Measurements from ENCODE around the gene NRG2.

The NRG2 gene

GRCh38 chr5:139942243-139942642 is 100.9 kb downstream of the NRG2 start:
- no peak overlapping the region for H3K4me3 ChIP-seq (ENCODE audit: low read depth, low read length)
- DNase-seq = no peak
- no peaks in the 10 kb centered on the region for H3K36me3 ChIP-seq
- H3K9me3 ChIP-seq (ENCODE audit: severe bottlenecking) = peaks cover 3% of the 10 kb centered on the region
- H3K27ac ChIP-seq = no peak overlapping the region
- TF ChIP-seq CTCF (IDR thresholded peaks at IDR 0.05; ENCODE audit: low read depth, low read length) = no peak
- no peaks in the 10 kb centered on the region for H3K27me3 ChIP-seq (ENCODE audit: insufficient read depth, low read depth, severe bottlenecking)

GRCh38 chr5:139930406-139930805 is 112.7 kb downstream of the NRG2 start:
- no peaks in the 10 kb centered on the region for H3K36me3 ChIP-seq
- no peak overlapping the region for H3K4me3 ChIP-seq (ENCODE audit: low read depth, low read length)
- no peak for DNase-seq
- TF ChIP-seq CTCF (IDR thresholded peaks at IDR 0.05; ENCODE audit: low read depth, low read length) = no peak
- no peaks in the 10 kb centered on the region for H3K27me3 ChIP-seq (ENCODE audit: insufficient read depth, low read depth, severe bottlenecking)
- no peak overlapping the region for H3K27ac ChIP-seq
- no peaks in the 10 kb centered on the region for H3K9me3 ChIP-seq (ENCODE audit: severe bottlenecking)

GRCh38 chr5:139926797-139927503 is 116.1 kb downstream of the NRG2 start:
- no peak for DNase-seq
- no peak for TF ChIP-seq CTCF (IDR thresholded peaks at IDR 0.05; ENCODE audit: low read depth, low read length)

GRCh38 chr5:139925650-139926640 is 117.2 kb downstream of the NRG2 start:
- no peak for DNase-seq
- Histone ChIP-seq H3K36me3 (no peaks in the 10 kb centered on the region), H3K27ac (no peak overlapping the region), H3K27me3 (ENCODE audit: insufficient read depth, low read depth, severe bottlenecking) (no peaks in the 10 kb centered on the region), H3K4me3 (ENCODE audit: low read depth, low read length) (no peak overlapping the region), H3K9me3 (ENCODE audit: severe bottlenecking) (no peaks in the 10 kb centered on the region)
- TF ChIP-seq CTCF (IDR thresholded peaks at IDR 0.05; ENCODE audit: low read depth, low read length) = no peak

More at GRCh38 chr5:139926797-139927503, 116.1 kb downstream of the NRG2 start:
- Histone ChIP-seq H3K27ac (no peak overlapping the region), H3K4me3 (ENCODE audit: low read depth, low read length) (no peak overlapping the region), H3K9me3 (ENCODE audit: severe bottlenecking) (no peaks in the 10 kb centered on the region), H3K27me3 (ENCODE audit: insufficient read depth, low read depth, severe bottlenecking) (no peaks in the 10 kb centered on the region), H3K36me3 (no peaks in the 10 kb centered on the region)

GRCh38 chr5:139925216-139925562 is 117.9 kb downstream of the NRG2 start:
- Histone ChIP-seq H3K4me3 (ENCODE audit: low read depth, low read length) (no peak overlapping the region), H3K27me3 (ENCODE audit: insufficient read depth, low read depth, severe bottlenecking) (no peaks in the 10 kb centered on the region)

More at GRCh38 chr5:139925216-139925562, 117.9 kb downstream of the NRG2 start:
- no peaks in the 10 kb centered on the region for H3K9me3 ChIP-seq (ENCODE audit: severe bottlenecking)
- no peaks in the 10 kb centered on the region for H3K36me3 ChIP-seq
- no peak for DNase-seq
- H3K27ac ChIP-seq = no peak overlapping the region
- no peak for TF ChIP-seq CTCF (IDR thresholded peaks at IDR 0.05; ENCODE audit: low read depth, low read length)

Data from WERI-Rb-1 (cell line).